NCI-H146 treated with DMSO at 0.1 percent for 48 hours (cell line): Measurements from ENCODE around the gene PHYKPL.
"Not testable (repeated sequence)": the region's sequence is repeated elsewhere in the genome, so short reads cannot be mapped to it uniquely, and the experiment has no call there.

ENCODE experiments used
- DNase-seq: peaks from one replicate; lab custom pipeline; 2025; ENCODE audit not compliant: unreplicated experiment; lab: John Stamatoyannopoulos, UW

PHYKPL gene

DNA sequence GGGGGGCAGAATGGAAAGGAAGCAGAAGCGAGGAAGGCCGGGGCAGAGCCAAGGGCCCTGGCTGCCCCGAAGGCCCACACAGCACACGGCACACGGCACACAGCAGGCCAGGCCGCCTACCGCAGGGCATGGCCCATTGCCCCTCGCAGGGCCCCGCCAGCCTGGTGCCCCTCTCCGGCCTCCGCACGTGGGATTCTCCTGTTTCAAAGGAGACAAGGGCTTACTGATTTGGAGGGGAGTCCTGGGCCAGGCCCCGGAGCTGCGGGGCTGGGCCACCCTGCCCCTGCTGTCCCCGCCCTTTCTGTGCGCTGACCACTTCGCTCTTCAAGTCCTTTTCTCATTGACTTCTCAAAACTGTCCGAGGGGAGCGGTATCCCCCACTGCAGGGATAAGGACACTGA, 7.7 kb upstream of the PHYKPL start:
- DNase-seq: no peak

DNA sequence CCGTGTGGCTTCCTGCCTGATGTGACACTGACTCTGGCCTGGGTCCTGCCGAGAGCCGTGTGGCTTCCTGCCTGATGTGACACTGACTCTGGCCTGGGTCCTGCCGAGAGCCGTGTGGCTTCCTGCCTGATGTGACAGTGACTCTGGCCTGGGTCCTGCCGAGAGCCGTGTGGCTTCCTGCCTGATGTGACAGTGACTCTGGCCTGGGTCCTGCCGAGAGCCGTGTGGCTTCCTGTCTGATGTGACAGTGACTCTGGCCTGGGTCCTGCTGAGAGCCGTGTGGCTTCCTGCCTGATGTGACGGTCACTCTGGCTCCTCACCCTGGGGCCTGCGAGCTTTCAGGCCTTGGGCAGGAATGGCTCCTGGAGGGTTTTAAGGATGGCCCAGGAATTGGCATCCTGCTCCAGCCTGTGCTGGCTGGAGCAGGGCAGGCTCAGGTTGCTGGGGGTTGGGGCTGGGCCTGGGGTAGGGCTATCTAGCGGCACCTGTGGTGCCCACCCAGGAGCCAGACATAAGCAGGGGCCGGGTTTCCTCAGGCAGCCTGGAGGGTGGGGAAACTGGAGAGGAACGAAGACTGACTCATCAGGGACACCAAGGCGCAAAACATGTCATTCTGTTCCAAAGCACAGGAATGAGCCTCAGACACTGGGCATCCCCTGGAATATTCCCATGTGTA, 7.2 kb upstream of the PHYKPL start:
- not testable (repeated sequence) for DNase-seq

DNA sequence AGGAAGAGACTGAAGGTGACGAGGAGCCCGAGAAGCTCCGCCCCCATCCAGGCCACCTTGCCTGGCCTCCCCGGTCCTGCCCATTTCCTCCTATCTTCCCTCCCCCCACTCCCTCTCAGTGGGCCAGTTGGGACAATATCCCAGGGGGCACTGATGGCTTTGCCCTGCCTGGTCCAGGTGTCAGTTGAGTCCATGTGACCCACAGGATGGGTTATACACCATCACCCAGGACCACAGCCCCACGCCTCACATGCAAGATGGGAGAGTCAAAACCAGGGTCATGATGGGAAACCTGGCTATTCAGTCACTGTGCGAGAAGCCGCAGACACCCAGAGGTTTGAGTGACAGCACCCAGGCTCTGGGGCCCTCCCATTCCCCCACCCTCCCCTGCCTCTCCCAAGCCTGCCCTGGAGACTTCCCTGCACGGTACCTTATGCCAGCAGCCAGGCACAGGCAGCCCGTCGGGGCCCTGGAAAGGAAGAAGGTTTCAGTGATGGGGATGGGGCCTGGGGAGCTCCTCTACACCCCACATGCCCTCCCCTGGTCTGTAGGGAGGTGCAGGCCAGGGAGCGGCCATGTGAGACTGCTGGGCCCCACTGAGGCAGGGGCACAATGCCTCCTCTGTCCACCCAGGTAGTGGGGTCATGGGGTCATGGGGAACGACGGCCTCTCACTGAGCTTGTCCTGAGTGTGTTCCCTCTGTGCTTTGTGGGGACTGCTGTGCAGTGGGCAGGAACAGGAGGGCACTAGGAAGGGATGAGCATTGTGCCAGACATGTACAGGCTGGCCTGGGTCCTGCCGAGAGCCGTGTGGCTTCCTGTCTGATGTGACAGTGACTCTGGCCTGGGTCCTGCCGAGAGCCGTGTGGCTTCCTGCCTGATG, 6.3 kb upstream of the PHYKPL start:
- no peak for DNase-seq

DNA sequence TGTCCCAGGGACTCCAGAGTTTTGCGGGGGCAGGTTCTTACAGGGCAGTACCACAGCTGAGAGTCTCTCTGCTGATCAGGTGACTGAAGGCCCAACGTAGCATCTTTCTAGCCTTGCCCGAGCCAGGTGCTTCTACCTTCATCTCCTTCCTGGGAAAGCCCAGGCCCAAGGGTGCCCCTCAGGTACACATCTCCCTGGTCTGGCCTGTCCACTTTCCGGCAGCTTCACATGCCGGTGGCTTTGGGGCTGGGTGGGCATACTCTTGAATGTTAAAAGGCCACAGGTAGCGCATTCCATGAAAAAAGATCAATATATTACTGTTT, 5.7 kb upstream of the PHYKPL start:
- no peak for DNase-seq

DNA sequence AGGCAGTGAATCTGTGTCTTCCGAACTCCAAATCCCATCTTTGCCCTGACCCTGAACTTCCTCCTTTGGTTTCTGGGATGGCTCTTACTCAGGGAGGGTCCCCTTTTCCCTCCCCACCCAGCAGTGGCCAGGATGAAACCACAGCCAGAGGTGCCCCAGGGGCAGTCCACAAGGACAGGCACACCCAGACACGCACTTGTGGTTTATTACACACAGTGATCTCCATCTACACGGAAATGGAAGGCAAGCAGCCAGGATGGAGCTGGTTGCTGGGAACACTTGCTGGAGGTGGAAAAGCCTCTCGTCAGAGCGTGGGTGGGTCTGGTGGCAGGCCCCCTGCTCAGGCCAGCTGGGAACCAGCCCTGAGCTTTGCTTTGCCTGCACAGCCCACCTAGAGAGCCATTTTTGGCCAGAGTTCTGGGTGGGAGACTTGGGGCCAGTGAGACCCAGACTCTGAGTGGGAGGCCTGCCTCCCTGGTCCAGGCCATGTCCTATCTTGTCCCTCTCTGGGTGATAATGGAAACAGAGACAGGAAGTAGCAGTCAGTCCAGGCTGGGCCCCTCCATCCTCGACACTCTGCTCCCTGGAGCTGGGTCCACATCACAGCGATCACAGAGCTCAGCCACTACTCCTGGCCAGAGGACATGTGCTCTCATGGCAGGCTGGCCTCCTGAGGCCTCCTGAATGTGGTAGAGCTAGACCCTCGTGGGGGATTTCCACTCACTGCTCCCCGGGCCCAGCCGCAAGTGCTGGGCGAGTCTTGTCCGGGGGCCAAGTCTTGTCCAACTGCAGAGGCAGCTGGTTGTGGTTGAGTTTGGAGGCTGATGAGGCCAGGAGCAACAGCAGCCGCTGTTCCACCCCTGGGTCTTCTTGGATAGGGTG, 5.1 kb upstream of the PHYKPL start:
- no peak for DNase-seq

DNA sequence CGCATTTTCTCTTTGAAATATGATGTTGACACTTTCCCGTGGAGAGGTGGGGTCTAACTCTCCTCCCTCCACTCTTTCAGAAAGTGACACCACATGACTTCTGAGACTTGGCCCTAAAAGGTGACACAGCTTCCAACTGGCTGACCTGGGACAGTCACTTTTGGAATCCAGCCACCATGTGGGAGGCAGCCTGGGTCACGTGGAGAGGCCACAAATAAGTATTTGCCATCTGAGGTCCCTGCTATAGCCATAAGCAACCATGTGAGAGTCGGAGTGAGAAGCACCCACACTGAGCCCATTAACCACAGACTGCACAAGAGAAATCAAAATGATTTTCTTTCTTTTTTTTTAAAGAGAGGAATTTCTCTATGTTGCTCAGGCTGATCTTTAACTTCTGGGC, 4.1 kb upstream of the PHYKPL start:
- no peak for DNase-seq

DNA sequence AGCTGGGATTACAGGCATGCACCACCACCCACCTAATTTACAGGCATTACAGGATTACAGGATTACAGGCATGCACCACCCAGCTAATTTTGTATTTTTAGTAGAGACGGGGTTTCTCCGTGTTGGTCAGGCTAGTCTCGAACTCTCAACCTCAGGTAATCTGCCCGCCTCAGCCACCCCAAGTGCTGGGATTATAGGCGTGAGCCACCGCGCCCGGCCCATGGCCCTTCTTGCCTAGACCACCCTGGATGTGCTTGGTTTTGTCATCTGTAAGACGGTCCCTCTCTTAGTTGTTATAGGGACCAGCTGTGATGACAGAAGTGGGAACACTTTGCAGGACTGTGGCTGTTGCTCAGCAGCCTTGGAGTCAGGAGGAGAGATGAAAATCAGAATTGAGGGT, 3.5 kb upstream of the PHYKPL start:
- no peak for DNase-seq

DNA sequence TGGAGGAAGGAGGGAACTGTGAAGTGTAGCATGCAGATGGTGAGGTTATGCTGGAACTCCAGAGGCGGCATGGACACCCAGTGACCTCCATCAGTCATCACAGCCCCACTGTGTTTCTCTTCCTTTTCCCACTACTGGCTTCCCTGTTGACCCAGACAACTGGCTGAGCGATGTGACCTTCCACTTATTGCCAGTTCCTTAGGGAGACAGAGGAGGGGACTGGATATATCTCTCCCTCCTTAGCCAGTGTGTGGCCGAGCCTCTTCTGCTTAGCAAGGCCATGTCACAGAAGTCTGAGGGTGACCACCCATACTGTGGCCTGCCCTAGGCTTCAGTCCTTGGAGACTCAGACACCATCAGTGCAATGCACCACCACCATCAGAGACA, 3.0 kb upstream of the PHYKPL start:
- DNase-seq: no peak

DNA sequence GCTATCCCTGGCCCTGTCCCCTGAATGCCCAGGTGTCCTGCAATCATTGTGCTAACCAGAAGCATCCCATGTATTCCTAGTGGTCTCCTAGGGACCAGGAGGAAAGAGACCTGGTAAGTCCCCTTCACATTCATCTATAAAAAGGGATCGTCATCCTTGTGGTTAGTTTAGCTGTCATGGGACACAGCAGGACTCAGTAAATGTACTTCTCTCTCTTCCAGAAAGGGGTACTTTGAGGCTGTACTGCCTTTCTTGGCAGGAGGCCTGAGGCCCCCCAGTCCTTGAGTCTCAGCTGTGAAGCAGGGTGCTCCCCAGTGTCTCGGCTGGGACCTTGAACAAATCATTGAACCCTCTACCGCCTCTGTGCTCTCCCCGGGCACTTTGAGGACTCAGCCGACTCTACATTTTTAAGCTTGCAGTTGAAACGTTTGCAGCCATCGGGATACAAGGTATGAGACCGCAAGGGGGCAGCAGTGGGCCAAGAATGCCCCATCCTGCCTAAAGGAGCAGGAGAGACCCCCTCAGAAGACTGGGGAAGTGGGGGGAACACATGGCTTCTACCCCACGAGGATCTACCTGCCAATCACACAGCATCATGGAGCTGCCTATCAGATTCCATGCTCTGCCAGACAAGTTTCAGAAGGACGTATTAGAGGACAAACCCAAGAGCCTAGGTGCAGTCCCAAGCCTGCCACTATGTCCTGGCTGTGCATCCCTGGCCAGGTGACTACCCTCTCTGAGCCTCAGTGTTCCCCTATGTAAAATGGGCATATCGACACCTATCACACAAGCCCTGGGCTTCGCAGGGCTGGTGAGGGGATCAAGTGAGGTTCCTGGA, 2.4 kb upstream of the PHYKPL start:
- DNase-seq: no peak

DNA sequence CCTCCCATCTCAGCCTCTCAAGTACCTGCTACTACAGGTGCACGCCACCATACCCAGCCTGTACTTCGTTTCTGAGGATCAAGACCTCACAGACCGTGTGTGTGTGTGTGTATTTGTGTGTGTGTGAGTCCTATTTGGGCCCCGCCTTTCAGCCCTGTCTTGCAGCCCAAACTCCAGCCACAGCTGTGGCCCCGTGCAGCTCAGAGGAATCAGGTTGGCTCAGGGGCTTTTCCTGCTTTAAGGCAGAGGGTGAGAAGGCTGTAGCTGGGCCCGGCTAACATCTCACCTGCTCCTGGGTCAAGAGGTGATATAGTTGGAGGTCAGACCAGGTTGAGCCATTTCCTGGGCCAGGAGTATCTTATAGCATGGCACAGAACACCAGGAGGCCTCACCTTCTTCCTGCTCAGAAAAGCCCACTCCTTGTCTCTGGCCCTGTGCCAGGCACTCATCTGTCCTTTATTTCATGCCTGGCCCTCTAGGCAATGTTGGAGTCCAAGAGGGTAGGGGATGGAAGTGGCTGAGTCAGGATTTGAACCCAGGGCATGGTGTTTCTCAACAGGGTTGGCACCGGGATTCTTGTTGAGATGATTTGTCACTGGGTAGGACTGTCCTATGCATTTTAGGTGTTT, 1.6 kb upstream of the PHYKPL start:
- no peak for DNase-seq

DNA sequence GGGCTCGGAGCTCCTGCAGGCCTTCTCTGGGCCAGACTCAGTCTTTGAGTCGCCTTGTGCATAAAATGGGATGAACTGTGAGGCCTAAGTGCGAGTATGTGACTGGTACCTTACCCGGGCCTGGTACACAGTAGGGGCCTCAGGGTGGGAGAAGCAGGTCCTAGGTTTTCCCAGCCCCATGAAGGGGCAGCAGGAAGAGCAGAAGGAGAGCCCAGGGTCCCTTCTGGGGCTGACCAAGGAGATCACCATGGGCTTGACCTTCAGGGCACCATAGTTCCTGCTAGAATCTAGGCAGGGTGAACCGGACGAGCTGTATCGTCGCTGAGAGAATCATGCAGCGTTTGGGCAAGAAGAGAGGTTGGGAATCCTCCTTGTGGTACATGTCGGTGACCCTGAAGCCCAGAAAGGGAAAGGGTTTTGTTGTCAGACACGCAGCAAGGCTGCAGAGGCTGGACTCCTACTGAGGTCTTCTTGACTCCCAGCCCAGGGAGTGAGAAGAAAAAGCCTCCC, 373 bp upstream of the PHYKPL start:
- DNase-seq: no peak

DNA sequence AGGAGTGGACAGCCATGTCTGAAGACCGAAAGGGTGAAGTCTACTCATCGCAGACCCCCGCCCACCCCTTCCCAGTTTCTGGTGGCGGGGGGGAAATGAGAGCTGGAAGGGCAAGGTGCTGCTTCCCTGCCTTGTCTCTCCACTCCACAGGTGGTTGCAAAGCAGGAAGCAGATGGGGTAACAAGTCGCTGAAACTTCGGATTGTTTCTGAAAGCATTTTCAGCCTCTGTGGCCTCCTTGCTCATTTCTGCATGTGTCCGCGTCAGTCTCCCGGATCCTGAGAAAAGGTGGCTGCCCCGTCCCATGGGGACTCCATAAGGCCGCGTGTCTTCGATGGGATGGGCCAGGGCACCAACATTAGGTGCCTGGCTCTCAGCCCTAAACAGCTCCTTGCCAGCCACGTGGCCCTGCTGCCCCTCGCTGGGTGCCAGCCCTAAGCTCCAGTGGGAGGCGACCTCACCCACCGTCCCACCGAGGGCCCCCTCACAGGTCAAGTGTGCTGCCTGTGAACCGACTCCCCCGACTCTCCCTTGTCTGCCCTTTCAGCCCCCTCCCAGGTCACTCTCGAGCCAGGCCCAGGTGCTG, 971 bp downstream of the PHYKPL start:
- no peak for DNase-seq

DNA sequence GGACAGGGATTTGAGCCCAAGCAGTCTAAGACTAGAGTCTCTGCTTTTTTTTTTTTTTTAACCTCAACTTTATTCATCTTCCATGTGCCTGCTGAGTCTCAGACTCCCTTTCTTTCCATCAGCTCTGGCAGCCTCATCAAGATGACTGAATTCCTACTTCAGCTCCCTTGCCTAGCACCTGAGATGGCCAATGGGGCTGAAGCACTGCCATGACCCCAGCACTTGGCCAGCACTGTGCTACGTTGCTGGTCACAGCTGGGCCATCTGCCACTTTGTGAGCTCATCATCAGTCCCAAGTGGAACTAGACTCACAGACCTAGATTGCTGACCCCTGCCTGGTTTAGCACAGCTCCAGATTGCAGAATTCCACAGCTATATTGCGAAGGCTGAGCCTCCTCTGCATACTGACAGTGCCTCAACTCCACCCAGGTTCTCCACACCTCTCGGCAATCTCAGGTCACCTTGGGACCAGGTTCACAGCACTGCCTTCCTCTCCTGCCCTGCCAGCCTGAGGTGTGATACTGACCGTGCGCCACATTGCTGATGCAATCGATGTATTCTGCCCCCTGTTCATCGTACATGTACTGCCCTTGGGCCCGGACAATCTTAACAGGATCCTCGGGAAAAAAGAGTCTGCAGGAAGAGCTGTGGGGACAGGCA, 1.6 kb downstream of the PHYKPL start:
- no peak for DNase-seq

DNA sequence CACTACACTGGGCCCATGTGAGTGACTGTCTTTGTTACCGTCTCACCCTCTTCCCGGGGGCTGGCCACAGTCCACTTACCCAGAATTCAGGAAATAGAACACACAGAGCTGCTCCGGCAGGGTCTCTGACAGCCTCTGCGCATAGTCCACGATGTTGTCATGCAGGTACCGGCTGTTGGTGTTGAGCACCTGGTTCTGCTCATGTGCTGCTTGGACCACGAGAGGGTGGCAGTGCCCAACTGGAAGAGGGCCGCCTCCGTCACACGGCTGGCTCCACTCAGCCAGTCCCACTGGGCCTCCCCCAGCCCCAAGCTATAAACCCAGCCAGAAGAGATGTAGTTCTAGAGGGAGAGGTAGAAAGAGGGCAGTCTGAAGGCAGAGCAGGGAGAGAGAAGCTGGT, 2.7 kb downstream of the PHYKPL start:
- DNase-seq: no peak

DNA sequence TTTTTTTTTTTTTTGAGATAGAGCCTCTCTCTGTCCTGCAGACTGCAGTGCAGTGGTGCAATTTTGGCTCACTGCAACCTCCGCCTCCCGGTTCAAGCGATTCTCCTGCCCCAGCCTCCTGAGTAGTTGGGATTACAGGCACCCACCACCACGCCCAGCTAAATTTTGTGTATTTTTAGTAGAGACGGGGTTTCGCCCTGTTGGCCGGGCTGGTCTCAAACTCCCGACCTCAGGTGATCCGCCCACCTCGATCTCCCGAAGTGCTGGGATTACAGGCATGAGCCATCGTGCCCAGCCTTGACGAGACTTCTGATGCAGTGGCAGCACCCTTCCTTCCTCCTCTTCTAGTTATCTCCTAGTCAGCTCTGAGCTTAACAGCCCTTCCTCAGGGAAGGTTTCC, 3.5 kb downstream of the PHYKPL start:
- DNase-seq: not testable (repeated sequence)

DNA sequence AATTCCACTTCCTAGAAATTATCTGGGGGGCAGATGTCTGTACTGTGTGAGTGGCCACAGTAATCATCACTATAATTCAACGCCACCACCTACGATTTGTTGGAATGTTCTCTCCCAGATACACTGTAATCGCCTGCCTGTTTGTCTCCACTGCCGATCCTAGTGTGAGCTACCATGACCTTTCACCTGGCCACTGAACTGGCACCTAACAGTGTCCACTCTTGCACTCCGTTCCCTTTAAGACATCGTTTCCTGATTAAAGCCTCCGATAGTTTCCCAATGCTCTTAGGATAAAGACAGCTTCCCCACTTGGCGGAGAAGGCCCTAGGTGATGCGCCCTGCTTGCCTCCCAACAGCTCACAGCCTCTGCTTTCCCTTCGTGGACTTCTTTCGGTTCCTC, 4.0 kb downstream of the PHYKPL start:
- DNase-seq: no peak

DNA sequence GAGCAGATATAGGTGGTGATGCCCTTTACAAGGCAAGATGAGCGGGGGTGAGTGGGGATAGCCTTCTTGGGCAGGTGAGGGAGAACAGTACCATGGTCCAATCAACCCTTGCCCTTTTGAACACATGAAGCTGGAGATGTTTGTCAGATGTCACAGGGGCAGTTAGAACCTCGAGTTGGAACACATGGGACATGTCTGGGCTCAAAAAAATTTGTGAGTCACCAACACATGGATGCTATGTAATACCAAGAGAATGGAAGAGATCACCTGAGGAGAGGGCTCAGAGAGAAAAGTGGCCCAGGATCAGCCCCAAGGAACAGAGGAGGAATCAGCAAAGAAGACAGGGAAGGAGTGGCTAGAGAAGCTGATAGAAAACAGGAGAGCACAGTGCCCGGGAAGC, 4.7 kb downstream of the PHYKPL start:
- no peak for DNase-seq

DNA sequence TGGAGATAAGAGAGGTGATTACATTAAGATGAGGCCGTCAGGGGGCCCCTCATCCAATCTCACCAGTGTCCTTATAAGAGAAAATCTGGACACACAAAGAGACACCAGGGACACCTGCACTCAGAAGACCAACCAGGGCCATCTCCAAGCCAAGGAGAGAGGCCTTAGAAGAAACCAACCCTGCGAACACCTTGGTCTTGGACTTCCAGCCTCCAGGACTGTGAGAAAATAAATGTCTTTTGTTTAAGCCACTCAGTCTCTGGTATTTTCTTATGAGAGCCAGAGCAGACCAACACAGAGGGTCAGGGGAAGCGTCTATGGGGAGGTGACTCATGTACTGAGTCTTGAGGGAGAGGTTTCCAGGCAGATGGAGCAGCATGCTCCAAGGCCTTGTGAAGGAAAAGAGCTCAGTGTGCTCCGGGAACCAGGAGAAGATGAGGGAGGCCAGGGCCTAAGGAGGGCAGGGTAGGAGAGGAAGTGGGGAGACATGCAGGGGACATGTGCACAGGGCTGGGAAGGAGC, 5.4 kb downstream of the PHYKPL start:
- DNase-seq: no peak

DNA sequence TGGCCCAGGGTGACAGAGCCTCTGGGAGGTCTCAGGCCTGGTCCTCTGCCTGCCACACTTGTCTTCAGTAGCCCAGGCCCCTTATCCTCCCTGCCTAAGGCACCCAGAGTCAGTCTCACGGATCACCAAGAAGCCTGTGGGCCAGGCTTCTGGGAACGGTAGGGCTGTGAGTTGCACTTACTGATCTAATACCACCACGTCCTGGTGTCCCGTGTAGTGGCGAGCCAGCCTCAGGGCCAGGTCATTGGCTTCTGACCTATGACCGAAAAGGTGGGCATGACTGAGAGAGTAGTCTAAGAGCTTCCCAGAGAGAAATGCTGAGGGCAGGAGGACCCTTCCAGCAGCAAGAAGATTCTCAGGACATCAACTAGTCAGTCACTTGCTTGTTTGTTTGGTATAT, 7.4 kb downstream of the PHYKPL start:
- DNase-seq: no peak
